Neural progenitor cell (in vitro differentiated cells): Measurements from ENCODE around the gene FAIM2. TPM values are rescaled to one million over a fixed set of nuclear protein-coding genes. Genes with fewer than 3 reads are reported as not detected.

ENCODE experiments used
- DNase-seq: peaks from one replicate; pipeline ENCODE4 v3.0.0-alpha.2; 2016; ENCODE audit warnings: low spot score
- H2AFZ ChIP-seq: fragments of 200-600 bp; sonication (generic); replicated peaks from 2 replicates; pipeline ENCODE4 v1.6.1; 2016; ENCODE audit warnings: antibody characterized with exemption
- H3F3A ChIP-seq: fragments of 200-600 bp; sonication (generic); 2 replicates; pipeline ENCODE4 v1.6.1; 2016; ENCODE audit warnings: antibody characterized with exemption, low read depth
- H3K27ac ChIP-seq: fragments of 200-600 bp; sonication (generic); 2 replicates; pipeline ENCODE4 v1.5.1; 2016; ENCODE audit warnings: mild to moderate bottlenecking
- H3K27me3 ChIP-seq: fragments of 200-600 bp; sonication (generic); 2 replicates; pipeline ENCODE4 v1.6.1; 2016; ENCODE audit warnings: mild to moderate bottlenecking, moderate library complexity
- H3K36me3 ChIP-seq: fragments of 200-600 bp; sonication (generic); 2 replicates; pipeline ENCODE4 v1.5.1; 2016
- H3K4me1 ChIP-seq: fragments of 200-600 bp; sonication (generic); 2 replicates; pipeline ENCODE4 v1.6.1; 2016; ENCODE audit warnings: mixed run types
- H3K4me2 ChIP-seq: fragments of 200-600 bp; sonication (generic); 2 replicates; pipeline ENCODE4 v1.6.1; 2016
- H3K4me3 ChIP-seq: fragments of 200-600 bp; sonication (generic); 2 replicates; pipeline ENCODE4 v1.5.1; 2016
- H3K79me2 ChIP-seq: fragments of 200-600 bp; sonication (generic); 2 replicates; pipeline ENCODE4 v1.6.1; 2016; ENCODE audit warnings: low read depth
- H3K9ac ChIP-seq: fragments of 200-600 bp; sonication (generic); 2 replicates; pipeline ENCODE4 v1.6.1; 2016
- H3K9me3 ChIP-seq: fragments of 200-600 bp; sonication (generic); 2 replicates; pipeline ENCODE4 v1.5.1; 2016; ENCODE audit warnings: low read depth
- H4K20me1 ChIP-seq: fragments of 200-600 bp; sonication (generic); 2 replicates; pipeline ENCODE4 v1.6.1; 2016; ENCODE audit warnings: low read depth
- H3K27ac Mint-ChIP-seq: 3 replicates; pipeline ENCODE4 v1.8.0; 2021; ENCODE audit warnings: mixed read lengths
- H3K27me3 Mint-ChIP-seq: 2 replicates; pipeline ENCODE4 v1.8.0; 2022; ENCODE audit warnings: low read depth, mild to moderate bottlenecking, inconsistent platforms, moderate library complexity, mixed read lengths; ENCODE audit not compliant: insufficient read depth
- H3K36me3 Mint-ChIP-seq: 3 replicates; pipeline ENCODE4 v1.8.0; 2021; ENCODE audit warnings: mixed read lengths
- H3K4me1 Mint-ChIP-seq: 3 replicates; pipeline ENCODE4 v1.8.0; 2021; ENCODE audit warnings: mixed read lengths
- H3K4me3 Mint-ChIP-seq: 3 replicates; pipeline ENCODE4 v1.8.0; 2021; ENCODE audit warnings: mild to moderate bottlenecking, moderate library complexity, mixed read lengths
- H3K9me3 Mint-ChIP-seq: 3 replicates; pipeline ENCODE4 v1.8.0; 2020; ENCODE audit warnings: mixed read lengths
- EZH2 ChIP-seq: fragments of 200-600 bp; sonication (generic); IDR thresholded peaks from 2 replicates; pipeline ENCODE4 v1.6.1; 2017; ENCODE audit warnings: antibody characterized with exemption, mild to moderate bottlenecking, moderate library complexity
- EZH2phosphoT487 ChIP-seq: fragments of 200-600 bp; sonication (generic); IDR thresholded peaks from 2 replicates; pipeline ENCODE4 v1.6.1; 2017; ENCODE audit warnings: antibody characterized with exemption
- total RNA-seq: library from RNA; depleted of rRNA; stranded (reverse); fragments of >200 nt; gene quantifications from 2 replicates; pipeline ENCODE4 v1.2.3, GENCODE V29; 2015; ENCODE audit warnings: low replicate concordance
- TF ChIP-seq, protein P1 (sequence below): fragments of 200-600 bp; sonication (generic); IDR thresholded peaks from 2 replicates; pipeline ENCODE4 v1.5.1; 2017; ENCODE audit warnings: antibody characterized with exemption, mild to moderate bottlenecking

FAIM2 gene
- total RNA-seq, 1 donor from 2014 or later, result 0.39 TPM

DNA sequence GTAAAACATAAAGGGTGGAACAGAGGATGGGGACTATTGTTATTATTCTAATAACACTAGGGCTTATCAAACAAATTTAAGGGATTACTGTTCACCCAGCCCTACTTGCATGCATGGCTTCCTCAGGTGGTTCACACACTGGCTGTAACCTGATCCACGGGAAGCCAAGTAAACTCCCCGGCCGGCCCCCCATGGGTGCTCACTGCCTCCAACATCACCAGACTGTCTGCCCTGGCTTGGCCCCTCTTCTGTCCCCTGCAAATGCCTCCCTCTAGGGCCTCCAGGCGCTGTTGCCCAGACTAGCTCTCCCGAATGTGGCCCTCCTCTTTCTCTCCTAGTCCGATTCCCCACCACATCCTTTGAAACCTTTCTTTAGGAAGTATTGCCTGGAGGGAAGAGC, 18.6 kb downstream of the FAIM2 start:
- H3K27ac Mint-ChIP-seq, result no peak overlapping the region
- Histone ChIP-seq H3K27me3 (no peaks in the 10 kb centered on the region), H3K79me2 (no peaks in the 10 kb centered on the region), H3F3A (peaks cover 41% of the 10 kb centered on the region), H2AFZ (no peak overlapping the region), H3K4me3 (no peak overlapping the region), H3K4me1 (peaks cover 53% of the 10 kb centered on the region), H3K9me3 (no peaks in the 10 kb centered on the region), H4K20me1 (no peaks in the 10 kb centered on the region), H3K9ac (no peak overlapping the region), H3K27ac (no peak overlapping the region), H3K36me3 (no peaks in the 10 kb centered on the region), H3K4me2 (peak overlapping the region; percentile 13)
- no peak overlapping the region for H3K4me3 Mint-ChIP-seq
- no peaks in the 10 kb centered on the region for H3K36me3 Mint-ChIP-seq
- TF ChIP-seq, protein P1, sequence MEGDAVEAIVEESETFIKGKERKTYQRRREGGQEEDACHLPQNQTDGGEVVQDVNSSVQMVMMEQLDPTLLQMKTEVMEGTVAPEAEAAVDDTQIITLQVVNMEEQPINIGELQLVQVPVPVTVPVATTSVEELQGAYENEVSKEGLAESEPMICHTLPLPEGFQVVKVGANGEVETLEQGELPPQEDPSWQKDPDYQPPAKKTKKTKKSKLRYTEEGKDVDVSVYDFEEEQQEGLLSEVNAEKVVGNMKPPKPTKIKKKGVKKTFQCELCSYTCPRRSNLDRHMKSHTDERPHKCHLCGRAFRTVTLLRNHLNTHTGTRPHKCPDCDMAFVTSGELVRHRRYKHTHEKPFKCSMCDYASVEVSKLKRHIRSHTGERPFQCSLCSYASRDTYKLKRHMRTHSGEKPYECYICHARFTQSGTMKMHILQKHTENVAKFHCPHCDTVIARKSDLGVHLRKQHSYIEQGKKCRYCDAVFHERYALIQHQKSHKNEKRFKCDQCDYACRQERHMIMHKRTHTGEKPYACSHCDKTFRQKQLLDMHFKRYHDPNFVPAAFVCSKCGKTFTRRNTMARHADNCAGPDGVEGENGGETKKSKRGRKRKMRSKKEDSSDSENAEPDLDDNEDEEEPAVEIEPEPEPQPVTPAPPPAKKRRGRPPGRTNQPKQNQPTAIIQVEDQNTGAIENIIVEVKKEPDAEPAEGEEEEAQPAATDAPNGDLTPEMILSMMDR, result no peak
- no peak for TF ChIP-seq EZH2phosphoT487
- no peak for TF ChIP-seq EZH2
- peak; percentile 55 for DNase-seq
- H3K9me3 Mint-ChIP-seq, result peaks cover 5% of the 10 kb centered on the region
- H3K4me1 Mint-ChIP-seq, result peaks cover 49% of the 10 kb centered on the region
- peaks cover 17% of the 10 kb centered on the region for H3K27me3 Mint-ChIP-seq

DNA sequence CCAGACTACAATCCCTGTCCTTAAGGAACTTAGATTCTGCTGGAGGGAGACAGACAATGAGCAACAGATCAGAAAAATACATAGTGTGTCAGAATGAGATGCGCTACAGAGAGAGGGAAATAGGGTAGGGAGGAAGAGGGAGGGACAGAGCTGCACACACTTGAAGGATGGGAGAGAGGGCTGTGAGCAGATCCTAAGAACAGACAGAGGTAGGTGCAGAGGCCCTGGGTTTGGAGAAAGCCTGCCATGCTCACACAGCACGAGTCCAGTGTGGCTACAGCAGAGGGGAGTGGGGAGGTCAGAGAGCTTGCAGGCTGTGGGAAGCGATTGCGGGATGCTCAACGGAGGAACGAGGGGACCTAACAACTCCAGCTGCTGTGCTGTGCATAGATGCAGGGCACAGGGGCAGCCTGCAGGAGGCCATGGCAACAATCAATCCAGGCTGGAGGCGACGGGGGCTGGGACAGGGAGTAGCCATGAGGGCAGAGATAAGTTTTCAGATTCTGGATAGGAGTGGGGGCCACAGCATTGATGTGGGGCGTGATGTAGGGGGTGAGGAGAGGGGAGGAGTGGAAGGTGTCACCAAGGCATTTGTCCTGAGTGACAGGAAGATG, 20.7 kb downstream of the FAIM2 start:
- peaks cover 38% of the 10 kb centered on the region for H3K27me3 Mint-ChIP-seq
- Histone ChIP-seq H2AFZ (peak overlapping the region; percentile 23), H3K9me3 (no peaks in the 10 kb centered on the region), H4K20me1 (no peaks in the 10 kb centered on the region), H3K9ac (no peak overlapping the region), H3K27ac (no peak overlapping the region), H3K4me2 (peak overlapping the region; percentile 72), H3K27me3 (no peaks in the 10 kb centered on the region), H3K4me1 (peaks cover 49% of the 10 kb centered on the region), H3K4me3 (peak overlapping the region; percentile 22), H3K79me2 (no peaks in the 10 kb centered on the region), H3K36me3 (no peaks in the 10 kb centered on the region), H3F3A (peaks cover 63% of the 10 kb centered on the region)
- TF ChIP-seq, protein P1, result peak; percentile 35
- TF ChIP-seq EZH2, result no peak
- peak overlapping the region; percentile 70 for H3K4me3 Mint-ChIP-seq
- no peaks in the 10 kb centered on the region for H3K36me3 Mint-ChIP-seq
- peak; percentile 71 for DNase-seq
- H3K4me1 Mint-ChIP-seq, result peaks cover 49% of the 10 kb centered on the region
- peak overlapping the region; percentile 81 for H3K27ac Mint-ChIP-seq
- H3K9me3 Mint-ChIP-seq, result peaks cover 21% of the 10 kb centered on the region

DNA sequence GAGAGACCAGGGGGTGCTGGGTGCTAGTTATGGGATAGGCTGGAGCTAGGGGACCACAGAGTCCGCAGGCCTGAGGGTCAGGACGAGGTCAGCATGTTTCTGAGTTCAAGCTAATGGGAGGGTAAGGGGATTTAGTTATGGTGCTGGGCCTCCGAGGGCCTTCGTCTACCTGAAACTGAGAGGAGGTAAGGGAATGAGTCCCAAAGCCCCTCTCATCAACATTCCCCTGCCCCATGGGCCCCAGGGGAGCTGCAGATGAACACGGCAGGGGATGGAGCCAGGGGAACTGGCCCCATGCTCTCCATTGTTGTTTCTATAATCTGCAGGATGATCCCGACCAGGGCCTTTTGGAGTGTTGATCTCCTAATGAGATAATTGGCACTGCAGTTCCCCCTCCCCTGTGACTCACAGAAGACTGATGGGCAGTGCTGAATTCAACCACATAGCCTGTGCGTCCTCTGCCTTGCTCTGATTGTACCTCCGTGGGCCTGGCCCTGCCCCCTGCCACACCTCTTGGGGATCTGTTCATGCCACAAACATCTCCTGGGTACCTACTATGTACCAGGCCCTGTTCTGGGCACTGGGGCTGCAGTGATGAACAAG, 21.4 kb downstream of the FAIM2 start:
- peak overlapping the region; percentile 51 for H3K27ac Mint-ChIP-seq
- H3K27ac ChIP-seq, result no peak overlapping the region
- H3K9me3 Mint-ChIP-seq, result peaks cover 24% of the 10 kb centered on the region

More for the DNA sequence above, 21.4 kb downstream of the FAIM2 start:
- DNase-seq, result peak; percentile 87
- Mint-ChIP-seq H3K4me1 (peaks cover 49% of the 10 kb centered on the region), H3K36me3 (no peaks in the 10 kb centered on the region), H3K27me3 (peaks cover 42% of the 10 kb centered on the region), H3K4me3 (no peak overlapping the region)
- Histone ChIP-seq H3K9me3 (no peaks in the 10 kb centered on the region), H3K4me3 (peak overlapping the region; percentile 22), H3K36me3 (no peaks in the 10 kb centered on the region), H4K20me1 (no peaks in the 10 kb centered on the region), H3K79me2 (no peaks in the 10 kb centered on the region), H2AFZ (peak overlapping the region; percentile 23), H3K4me1 (peaks cover 44% of the 10 kb centered on the region), H3K4me2 (peak overlapping the region; percentile 72), H3F3A (peaks cover 69% of the 10 kb centered on the region), H3K27me3 (no peaks in the 10 kb centered on the region), H3K9ac (no peak overlapping the region)
- TF ChIP-seq EZH2phosphoT487, result peak; percentile 93
- TF ChIP-seq EZH2, result no peak
